H7 (cell line): Measurements from ENCODE around the gene CYBA. TPM values are rescaled to one million over a fixed set of nuclear protein-coding genes. Genes with fewer than 3 reads are reported as not detected.

ENCODE experiments used
- DNase-seq: peaks from one replicate; pipeline ENCODE4 v3.0.0; 2012
- H3K27me3 ChIP-seq: 2 replicates; pipeline ENCODE4 v1.6.0; 2011; ENCODE audit warnings: mild to moderate bottlenecking, low read length; ENCODE audit not compliant: control insufficient read depth, insufficient read depth
- H3K36me3 ChIP-seq: replicated peaks from 2 replicates; pipeline ENCODE4 v1.5.1; 2011; ENCODE audit warnings: low read length; ENCODE audit not compliant: control insufficient read depth, insufficient read depth
- H3K4me3 ChIP-seq: 2 replicates; pipeline ENCODE4 v1.5.1; 2011; ENCODE audit warnings: low read depth, mild to moderate bottlenecking, control low read depth, low read length, moderate library complexity; ENCODE audit not compliant: insufficient read depth
- total RNA-seq: library from RNA; depleted of rRNA; stranded (reverse); fragments of >200 nt; shearing (Covaris generic); gene quantifications from 2 replicates; pipeline ENCODE4 v1.2.3, GENCODE V29; 2014; rRNA removed

The CYBA gene
- total RNA-seq, 1 experiment from 2014 or later, result 215 TPM

DNA sequence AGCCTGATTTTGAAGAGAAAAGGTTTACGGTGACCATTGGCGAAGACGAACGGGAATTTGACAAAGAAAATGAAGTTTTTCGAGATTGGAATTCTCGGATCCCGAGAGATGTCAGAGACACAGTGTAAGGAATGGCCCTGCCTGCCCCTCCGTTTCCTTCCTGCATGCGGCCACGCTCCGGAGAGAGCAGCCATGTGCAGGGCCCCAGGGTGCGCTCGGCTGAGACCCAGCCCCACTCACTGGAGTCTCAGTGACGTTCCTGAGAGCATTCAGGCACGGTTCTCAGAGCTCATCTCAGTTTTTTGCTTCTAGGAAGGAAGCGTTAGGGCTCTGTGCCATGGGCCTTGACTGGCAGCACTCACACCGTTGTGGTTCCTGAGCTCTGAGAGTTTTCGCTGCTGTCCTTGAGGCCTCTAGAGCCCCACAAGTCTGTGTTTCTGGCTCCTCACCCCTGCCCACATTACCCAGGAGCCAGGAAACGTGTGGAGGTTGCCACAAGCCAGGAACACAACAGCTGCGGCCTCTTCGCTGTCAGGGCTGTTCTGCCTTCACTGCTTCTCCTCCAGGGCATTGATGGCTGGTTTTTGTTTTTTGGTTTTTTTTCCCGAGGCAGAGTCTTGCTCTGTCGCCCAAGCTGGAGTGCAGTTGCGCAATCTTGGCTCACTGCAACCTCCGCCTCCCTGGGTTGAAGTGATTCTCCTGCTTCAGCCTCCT lies 50.9 kb downstream of the CYBA start:
- peaks cover 18% of the 10 kb centered on the region for H3K36me3 ChIP-seq
- no peak overlapping the region for H3K4me3 ChIP-seq
- DNase-seq, result no peak
- no peaks in the 10 kb centered on the region for H3K27me3 ChIP-seq

- peaks cover 18% of the 10 kb centered on the region for H3K36me3 ChIP-seq
- no peak for DNase-seq
Observed at GRCh38 chr16:88599092-88599733, 51.6 kb downstream of the CYBA start.

DNA sequence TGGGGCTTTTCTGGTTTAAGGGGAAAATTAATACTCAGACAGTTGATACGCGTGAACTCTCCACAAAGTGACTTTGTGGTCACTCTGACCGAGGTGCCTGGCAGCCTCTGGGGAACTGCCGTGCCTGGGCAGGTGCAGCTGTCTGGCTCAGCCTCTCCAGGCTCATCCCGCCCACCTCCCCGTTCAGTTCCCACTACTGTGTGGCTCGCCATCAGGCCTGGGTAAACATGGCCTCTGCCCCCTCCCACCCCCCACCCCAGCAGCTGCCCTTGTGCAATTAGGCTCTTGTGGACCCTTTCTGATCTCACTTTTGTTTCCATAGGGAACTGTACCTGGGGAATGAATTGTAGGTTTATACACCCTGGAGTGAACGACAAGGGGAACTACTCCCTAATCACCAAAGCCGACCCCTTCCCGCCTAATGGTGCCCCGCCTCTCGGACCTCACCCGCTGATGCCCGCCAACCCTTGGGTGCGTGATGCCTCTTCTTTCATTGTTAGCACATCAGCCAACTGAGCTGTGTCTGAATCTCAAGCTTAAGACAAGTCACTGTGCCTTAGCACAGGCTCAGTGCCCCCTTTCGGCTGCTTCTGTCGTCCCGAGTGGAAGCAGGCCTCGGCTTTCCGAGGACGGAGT lies 52.9 kb downstream of the CYBA start:
- H3K36me3 ChIP-seq, result peaks cover 20% of the 10 kb centered on the region
- no peak overlapping the region for H3K4me3 ChIP-seq
- DNase-seq, result no peak
- H3K27me3 ChIP-seq, result no peaks in the 10 kb centered on the region

More at GRCh38 chr16:88599092-88599733, 51.6 kb downstream of the CYBA start:
- no peaks in the 10 kb centered on the region for H3K27me3 ChIP-seq
- H3K4me3 ChIP-seq, result no peak overlapping the region

DNA sequence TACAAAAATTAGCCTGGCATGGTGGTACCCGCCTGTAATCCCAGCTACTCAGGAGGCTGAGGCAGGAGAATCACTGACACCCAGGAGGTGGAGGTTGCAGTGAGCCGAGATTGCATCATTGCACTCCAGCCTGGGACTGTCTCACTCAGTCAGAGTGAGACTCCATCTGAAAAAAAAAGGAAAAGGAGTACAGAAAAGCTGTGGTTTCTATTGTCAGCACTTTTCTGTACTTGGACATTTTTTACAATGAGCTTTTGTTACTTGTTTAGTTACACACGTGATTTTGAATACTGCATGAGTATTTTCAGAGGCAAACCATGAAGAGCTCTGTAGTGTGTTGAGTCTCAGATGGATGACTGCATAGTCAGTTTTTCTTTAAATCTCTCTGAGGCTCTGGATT lies 54.4 kb downstream of the CYBA start:
- peaks cover 16% of the 10 kb centered on the region for H3K36me3 ChIP-seq

DNA sequence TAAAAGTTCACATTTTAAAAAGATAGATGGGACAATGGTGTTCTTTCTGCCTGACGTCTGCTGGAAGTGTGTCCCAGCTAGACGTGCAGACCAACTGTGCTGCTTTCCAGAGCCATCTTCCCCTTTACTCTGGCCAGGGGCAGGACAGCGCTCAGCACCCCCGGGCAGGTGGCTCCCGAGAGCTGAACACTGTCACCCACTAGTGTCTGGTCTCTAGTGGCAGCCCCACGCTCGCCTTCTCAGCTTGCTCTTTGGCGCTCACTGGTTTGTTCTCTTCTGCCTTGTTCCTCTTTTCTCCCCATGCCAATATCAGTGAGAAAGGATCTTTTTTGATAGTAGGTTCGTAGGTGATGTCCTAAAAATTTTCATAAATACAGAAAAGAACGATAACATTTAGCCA lies 54.9 kb downstream of the CYBA start:
- Histone ChIP-seq H3K36me3 (peaks cover 16% of the 10 kb centered on the region), H3K27me3 (no peaks in the 10 kb centered on the region), H3K4me3 (no peak overlapping the region)
- DNase-seq, result no peak

More for the DNA sequence above, 54.4 kb downstream of the CYBA start:
- Histone ChIP-seq H3K27me3 (no peaks in the 10 kb centered on the region), H3K4me3 (no peak overlapping the region)
- DNase-seq, result no peak

GRCh38 chr16:88595101-88595500 lies 55.8 kb downstream of the CYBA start:
- Histone ChIP-seq H3K27me3 (no peaks in the 10 kb centered on the region), H3K36me3 (peaks cover 12% of the 10 kb centered on the region), H3K4me3 (no peak overlapping the region)
- no peak for DNase-seq

- Histone ChIP-seq H3K4me3 (no peak overlapping the region), H3K36me3 (peaks cover 16% of the 10 kb centered on the region), H3K27me3 (no peaks in the 10 kb centered on the region)
- DNase-seq, result no peak
Observed at GRCh38 chr16:88593910-88594309, 56.9 kb downstream of the CYBA start.

- DNase-seq, result no peak
- no peak overlapping the region for H3K4me3 ChIP-seq
- peaks cover 18% of the 10 kb centered on the region for H3K36me3 ChIP-seq
- H3K27me3 ChIP-seq, result no peaks in the 10 kb centered on the region
Observed at GRCh38 chr16:88593489-88593888, 57.4 kb downstream of the CYBA start.

Other genes with a start within 250 kb of the CYBA start
- gene ZFPM1, start 197.8 kb downstream of the CYBA start, total RNA-seq, result 1.1 and 1.7 TPM in 2 replicates
- gene ZC3H18, start 80.7 kb downstream of the CYBA start, total RNA-seq, result 19.5 and 20.0 TPM in 2 replicates
- 0.14 and 0.30 TPM in 2 replicates for gene IL17C, start 12.5 kb downstream of the CYBA start, total RNA-seq
- gene MVD, start 12.0 kb upstream of the CYBA start, total RNA-seq, result 98.8 and 100 TPM in 2 replicates
- 2.0 and 2.9 TPM in 2 replicates for gene SNAI3, start 35.5 kb upstream of the CYBA start, total RNA-seq
- 44.6 and 45.3 TPM in 2 replicates for gene RNF166, start 55.4 kb upstream of the CYBA start, total RNA-seq
- gene CTU2, start 55.5 kb upstream of the CYBA start, total RNA-seq, result 33.1 and 38.4 TPM in 2 replicates
- gene PIEZO1, start 134.2 kb upstream of the CYBA start, total RNA-seq, result 60.0 and 86.8 TPM in 2 replicates
- 120 and 176 TPM in 2 replicates for gene CDT1, start 152.7 kb upstream of the CYBA start, total RNA-seq
- 526 and 633 TPM in 2 replicates for gene APRT, start 160.9 kb upstream of the CYBA start, total RNA-seq
- gene GALNS, start 205.9 kb upstream of the CYBA start, total RNA-seq, result 6.7 and 17.1 TPM in 2 replicates
- 56.2 and 56.6 TPM in 2 replicates for gene TRAPPC2L, start 206.1 kb upstream of the CYBA start, total RNA-seq
- gene PABPN1L, start 215.6 kb upstream of the CYBA start, total RNA-seq, result not detected in 2 replicates